ENCODE measurements around the gene DNASE1L1.
"Not testable (repeated sequence)": the region's sequence is repeated elsewhere in the genome, so short reads cannot be mapped to it uniquely, and the experiment has no call there.

Gene DNASE1L1

GRCh38 chrX:154412468-154412867 lies 3.4 kb upstream of the DNASE1L1 start:
- in situ Hi-C loops (cut with HindIII; ENCODE audit: low pct_unique_long_range_greater_than_20kb, low sequenced_read_pairs), result no loop called here
- DNase-seq (ENCODE audit: low read depth in 1 of 2, low spot score in 1 of 2), result no peak
- no peak for TF ChIP-seq JUND (IDR thresholded peaks at IDR 0.05; ENCODE audit: low read depth)

- no peak for TF ChIP-seq JUND (IDR thresholded peaks at IDR 0.05; ENCODE audit: low read depth)
- peak; percentile 38 to 60 for DNase-seq (ENCODE audit: low read depth in 1 of 2, low spot score in 1 of 2)
- in situ Hi-C loops (cut with HindIII; ENCODE audit: low pct_unique_long_range_greater_than_20kb, low sequenced_read_pairs), result no loop called here
Measured at GRCh38 chrX:154411981-154412340, 2.9 kb upstream of the DNASE1L1 start.

- no peak for TF ChIP-seq JUND (IDR thresholded peaks at IDR 0.05; ENCODE audit: low read depth)
- DNase-seq (ENCODE audit: low read depth in 1 of 2, low spot score in 1 of 2), result no peak
- in situ Hi-C loops (cut with HindIII; ENCODE audit: low pct_unique_long_range_greater_than_20kb, low sequenced_read_pairs), result no loop called here
Measured at GRCh38 chrX:154408659-154409221, 314 bp downstream of the DNASE1L1 start.

GRCh38 chrX:154404625-154405192 lies 4.3 kb downstream of the DNASE1L1 start:
- DNase-seq (ENCODE audit: low read depth in 1 of 2, low spot score in 1 of 2), result no peak
- in situ Hi-C loops (cut with HindIII; ENCODE audit: low pct_unique_long_range_greater_than_20kb, low sequenced_read_pairs), result no loop called here
- TF ChIP-seq JUND (IDR thresholded peaks at IDR 0.05; ENCODE audit: low read depth), result no peak

GRCh38 chrX:154403858-154404257 lies 5.2 kb downstream of the DNASE1L1 start:
- TF ChIP-seq JUND (IDR thresholded peaks at IDR 0.05; ENCODE audit: low read depth), result no peak
- no peak for DNase-seq (ENCODE audit: low read depth in 1 of 2, low spot score in 1 of 2)
- in situ Hi-C loops (cut with HindIII; ENCODE audit: low pct_unique_long_range_greater_than_20kb, low sequenced_read_pairs), result no loop called here

GRCh38 chrX:154403192-154403591 lies 5.9 kb downstream of the DNASE1L1 start:
- DNase-seq (ENCODE audit: low read depth in 1 of 2, low spot score in 1 of 2), result no peak
- in situ Hi-C loops (cut with HindIII; ENCODE audit: low pct_unique_long_range_greater_than_20kb, low sequenced_read_pairs), result no loop called here
- TF ChIP-seq JUND (IDR thresholded peaks at IDR 0.05; ENCODE audit: low read depth), result no peak

GRCh38 chrX:154402622-154403127 lies 6.4 kb downstream of the DNASE1L1 start:
- DNase-seq (ENCODE audit: low read depth in 1 of 2, low spot score in 1 of 2), result no peak
- in situ Hi-C loops (cut with HindIII; ENCODE audit: low pct_unique_long_range_greater_than_20kb, low sequenced_read_pairs), result no loop called here
- TF ChIP-seq JUND (IDR thresholded peaks at IDR 0.05; ENCODE audit: low read depth), result no peak

- DNase-seq (ENCODE audit: low read depth in 1 of 2, low spot score in 1 of 2), result peak in 1 of 2 experiments; percentile 76
- in situ Hi-C loops (cut with HindIII; ENCODE audit: low pct_unique_long_range_greater_than_20kb, low sequenced_read_pairs), result no loop called here
- no peak for TF ChIP-seq JUND (IDR thresholded peaks at IDR 0.05; ENCODE audit: low read depth)
Measured at GRCh38 chrX:154401918-154402621, 7.0 kb downstream of the DNASE1L1 start.

- TF ChIP-seq JUND (IDR thresholded peaks at IDR 0.05; ENCODE audit: low read depth), result 0 out of 2 replicates have a peak, but pooled peaks have one; percentile 27
- peak in 1 of 2 experiments; percentile 56 for DNase-seq (ENCODE audit: low read depth in 1 of 2, low spot score in 1 of 2)
- in situ Hi-C loops (cut with HindIII; ENCODE audit: low pct_unique_long_range_greater_than_20kb, low sequenced_read_pairs), result no loop called here
Measured at GRCh38 chrX:154401045-154401799, 7.8 kb downstream of the DNASE1L1 start.

GRCh38 chrX:154400369-154400817 lies 8.7 kb downstream of the DNASE1L1 start:
- DNase-seq (ENCODE audit: low read depth in 1 of 2, low spot score in 1 of 2); in situ Hi-C loops (cut with HindIII; ENCODE audit: low pct_unique_long_range_greater_than_20kb, low sequenced_read_pairs): not testable (repeated sequence)

- DNase-seq (ENCODE audit: low read depth in 1 of 2, low spot score in 1 of 2), result no peak
- no peak for TF ChIP-seq JUND (IDR thresholded peaks at IDR 0.05; ENCODE audit: low read depth)
- in situ Hi-C loops (cut with HindIII; ENCODE audit: low pct_unique_long_range_greater_than_20kb, low sequenced_read_pairs), result no loop called here
Measured at GRCh38 chrX:154399527-154400368, 9.3 kb downstream of the DNASE1L1 start.
